Activated CD4-positive, alpha-beta T cell treated with anti-CD3 and anti-CD28 coated beads, Interleukin-2, amount 50 U/mL, for 48 hours (primary cell): Measurements from ENCODE around the gene TSPAN19.
A peak's percentile ranks its signal among the peaks of the same experiment; 100 is the strongest.
"Not testable (repeated sequence)": the region's sequence is repeated elsewhere in the genome, so short reads cannot be mapped to it uniquely, and the experiment has no call there.

ENCODE experiments used
- DNase-seq, 2 experiments: peaks; one replicate each; pipeline ENCODE4 v3.0.0-alpha.2; 2020

The TSPAN19 gene

GRCh38 chr12:85036234-85036707, at the start of gene TSPAN19, which contains the start of gene LRRIQ1:
Gene TSPAN19 (minus strand): TSS chr12:85036277. CDS start chr12:85029946, 6,331 bp downstream.
Gene LRRIQ1 (plus strand): TSS chr12:85036351. CDS start chr12:85038177, 1,826 bp downstream.
- peak; percentile 21 to 27 for DNase-seq

GRCh38 chr12:85085066-85085465, 49.0 kb upstream of the TSPAN19 start:
- DNase-seq, result no peak

GRCh38 chr12:85076688-85077430, 40.8 kb upstream of the TSPAN19 start:
- DNase-seq, result no peak

GRCh38 chr12:85072826-85073225, 36.7 kb upstream of the TSPAN19 start:
- DNase-seq, result no peak

GRCh38 chr12:85065837-85066482, 29.9 kb upstream of the TSPAN19 start:
- DNase-seq, result no peak

GRCh38 chr12:85060916-85061315, 24.8 kb upstream of the TSPAN19 start:
- no peak for DNase-seq

- no peak for DNase-seq
Measured at GRCh38 chr12:85059594-85059993, 23.5 kb upstream of the TSPAN19 start.

GRCh38 chr12:85058339-85058738, 22.3 kb upstream of the TSPAN19 start:
- DNase-seq, result no peak

GRCh38 chr12:85057370-85057963, 21.4 kb upstream of the TSPAN19 start:
- peak; percentile 10 to 22 for DNase-seq

- DNase-seq, result no peak
Measured at GRCh38 chr12:85043829-85044228, 7.8 kb upstream of the TSPAN19 start.

- no peak for DNase-seq
Measured at GRCh38 chr12:85041395-85041794, 5.3 kb upstream of the TSPAN19 start.

GRCh38 chr12:85036733-85037132, 656 bp upstream of the TSPAN19 start:
- no peak for DNase-seq

- DNase-seq, result no peak
Measured at GRCh38 chr12:85029456-85029855, 6.6 kb downstream of the TSPAN19 start.

GRCh38 chr12:85018098-85018497, 18.0 kb downstream of the TSPAN19 start:
- DNase-seq, result no peak

GRCh38 chr12:85017618-85018017, 18.5 kb downstream of the TSPAN19 start:
- DNase-seq, result no peak

- no peak for DNase-seq
Measured at GRCh38 chr12:85017133-85017532, 18.9 kb downstream of the TSPAN19 start.

- no peak for DNase-seq
Measured at GRCh38 chr12:85016413-85016812, 19.7 kb downstream of the TSPAN19 start.

GRCh38 chr12:85007836-85008235, 28.2 kb downstream of the TSPAN19 start:
- DNase-seq, result no peak

- DNase-seq, result no peak
Measured at GRCh38 chr12:85006206-85006605, 29.9 kb downstream of the TSPAN19 start.

- no peak for DNase-seq
Measured at GRCh38 chr12:85005615-85006014, 30.5 kb downstream of the TSPAN19 start.

GRCh38 chr12:85005047-85005446, 31.0 kb downstream of the TSPAN19 start:
- DNase-seq, result not testable (repeated sequence)

- DNase-seq, result no peak
Measured at GRCh38 chr12:85004204-85004603, 31.9 kb downstream of the TSPAN19 start.

- DNase-seq, result no peak
Measured at GRCh38 chr12:85002778-85003296, 33.2 kb downstream of the TSPAN19 start.

GRCh38 chr12:85000729-85001128, 35.3 kb downstream of the TSPAN19 start:
- DNase-seq, result no peak
